HG02885 (cell line): Measurements from ENCODE around the gene TANC1.

Experiments
- ATAC-seq: cut with Tn5 transposase; IDR thresholded peaks from one replicate; pipeline ENCODE4 v1.9.1; 2021; ENCODE audit warnings: mild to moderate bottlenecking; ENCODE audit not compliant: unreplicated experiment, poor library complexity

Gene TANC1

DNA sequence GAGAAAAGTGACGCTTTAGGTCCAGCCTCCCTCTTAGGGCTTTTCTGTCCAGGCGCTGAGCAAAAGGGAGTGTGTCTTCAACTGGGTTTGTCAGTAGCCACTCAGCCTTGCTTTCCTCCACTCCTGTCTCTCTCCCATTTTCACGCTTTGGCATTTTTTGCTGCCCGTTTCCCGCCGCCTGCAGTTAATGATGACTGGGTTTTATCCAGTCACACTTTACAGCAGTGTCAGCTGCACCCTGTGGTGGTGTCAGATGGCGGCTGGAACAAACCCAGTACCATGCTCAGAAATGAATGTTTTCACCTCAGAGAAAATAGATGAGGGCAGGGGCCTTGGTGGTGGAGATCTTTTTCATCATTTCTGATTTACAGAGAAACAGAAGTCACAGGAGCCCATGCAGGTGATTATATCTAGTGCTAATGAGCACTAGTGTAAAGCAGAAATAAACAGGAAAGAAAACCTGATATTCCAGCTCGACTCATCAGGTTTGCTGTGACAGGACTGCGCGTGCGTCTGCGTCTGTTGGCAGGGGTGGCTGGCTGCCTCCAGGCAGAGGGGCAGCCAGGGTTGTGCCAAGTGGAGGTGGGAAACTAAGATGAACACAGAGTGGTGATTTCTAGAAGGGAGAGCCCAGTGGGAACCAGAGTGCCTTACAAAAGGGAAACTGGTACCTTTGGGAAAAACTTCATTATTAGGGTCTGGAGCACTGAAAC lies 139.9 kb downstream of the TANC1 start:
- ATAC-seq = no peak

DNA sequence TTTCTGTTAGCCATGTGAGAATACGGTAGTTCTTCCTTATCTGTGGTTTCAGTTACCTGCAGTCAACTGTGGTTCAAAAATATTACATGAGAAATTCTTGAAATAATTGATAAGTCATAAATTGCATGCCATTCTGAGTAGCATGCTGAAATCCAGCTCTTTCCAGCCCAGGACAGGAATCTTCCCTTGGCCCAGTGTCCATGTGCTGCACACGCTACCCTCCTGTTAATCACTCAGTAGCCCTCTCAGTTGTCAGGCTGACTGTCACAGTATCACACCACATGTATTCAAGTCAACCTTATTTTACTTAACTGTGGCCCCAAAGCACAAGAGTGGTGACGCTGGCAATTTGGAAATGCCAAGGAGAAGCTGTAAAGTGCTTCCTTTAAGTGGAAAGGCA lies 141.1 kb downstream of the TANC1 start:
- no peak for ATAC-seq

DNA sequence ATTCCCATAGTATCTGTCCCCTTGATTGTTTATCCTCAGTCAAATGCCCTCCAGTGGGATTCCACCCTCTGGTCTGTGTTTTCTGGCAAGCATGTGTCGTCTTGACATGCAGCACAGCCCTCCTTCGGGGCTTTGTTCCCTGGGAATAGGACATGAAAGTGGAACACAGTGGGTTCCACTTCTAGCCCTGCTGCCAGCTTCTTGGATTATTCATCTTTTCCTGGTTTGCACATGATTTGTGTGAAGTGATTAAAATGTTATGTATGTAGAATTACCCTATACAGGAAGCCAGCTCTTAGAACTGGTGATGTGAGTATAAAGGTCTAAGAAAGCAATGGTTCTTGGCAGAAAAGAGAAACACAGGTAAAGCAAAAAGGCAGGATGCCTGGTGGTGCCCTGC lies 142.3 kb downstream of the TANC1 start:
- ATAC-seq = no peak

- ATAC-seq = no peak
These were observed 143.0 kb downstream of the TANC1 start for GRCh38 chr2:159111346-159111927.

GRCh38 chr2:159114835-159115234 lies 146.4 kb downstream of the TANC1 start:
- no peak for ATAC-seq

DNA sequence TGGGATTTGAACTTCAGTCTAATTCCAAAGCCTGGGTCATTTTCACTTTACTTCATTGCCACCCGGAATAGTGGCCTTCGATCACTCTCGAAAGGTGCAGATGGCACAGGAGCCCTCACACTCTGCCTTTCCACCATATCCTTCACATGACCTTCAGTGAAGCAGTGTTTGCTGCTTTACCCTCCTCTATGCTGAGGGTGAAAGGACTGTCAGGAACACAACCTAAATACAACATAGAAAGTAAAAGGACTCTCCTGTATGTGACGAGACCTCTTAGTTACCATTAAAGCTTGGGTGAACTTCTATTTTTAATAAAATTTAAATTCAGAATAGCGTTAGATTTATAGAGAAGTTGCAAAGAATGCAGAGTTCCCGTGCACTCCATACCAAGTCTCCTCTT lies 148.5 kb downstream of the TANC1 start:
- no peak for ATAC-seq

DNA sequence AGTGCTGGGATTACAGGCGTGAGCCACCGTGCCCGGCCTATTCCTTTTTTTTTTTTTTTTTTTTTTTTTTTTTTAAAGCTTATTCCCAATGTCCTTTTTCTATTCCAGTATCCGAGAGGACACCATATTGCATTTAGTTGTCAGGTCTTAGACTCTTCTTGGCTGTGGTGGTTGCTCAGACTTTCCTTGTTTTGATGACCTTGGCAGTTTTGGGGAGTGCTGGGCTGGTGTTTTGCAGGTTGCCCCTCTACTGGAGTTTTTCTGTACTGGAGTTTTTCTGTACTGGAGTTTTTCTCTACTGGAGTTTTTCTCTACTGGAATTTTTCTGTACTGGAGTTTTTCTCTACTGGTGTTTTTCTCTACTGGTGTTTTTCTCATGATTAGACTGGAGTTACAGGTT lies 149.2 kb downstream of the TANC1 start:
- no peak for ATAC-seq

GRCh38 chr2:159118115-159118858 lies 149.8 kb downstream of the TANC1 start:
- ATAC-seq = peak; percentile 91

DNA sequence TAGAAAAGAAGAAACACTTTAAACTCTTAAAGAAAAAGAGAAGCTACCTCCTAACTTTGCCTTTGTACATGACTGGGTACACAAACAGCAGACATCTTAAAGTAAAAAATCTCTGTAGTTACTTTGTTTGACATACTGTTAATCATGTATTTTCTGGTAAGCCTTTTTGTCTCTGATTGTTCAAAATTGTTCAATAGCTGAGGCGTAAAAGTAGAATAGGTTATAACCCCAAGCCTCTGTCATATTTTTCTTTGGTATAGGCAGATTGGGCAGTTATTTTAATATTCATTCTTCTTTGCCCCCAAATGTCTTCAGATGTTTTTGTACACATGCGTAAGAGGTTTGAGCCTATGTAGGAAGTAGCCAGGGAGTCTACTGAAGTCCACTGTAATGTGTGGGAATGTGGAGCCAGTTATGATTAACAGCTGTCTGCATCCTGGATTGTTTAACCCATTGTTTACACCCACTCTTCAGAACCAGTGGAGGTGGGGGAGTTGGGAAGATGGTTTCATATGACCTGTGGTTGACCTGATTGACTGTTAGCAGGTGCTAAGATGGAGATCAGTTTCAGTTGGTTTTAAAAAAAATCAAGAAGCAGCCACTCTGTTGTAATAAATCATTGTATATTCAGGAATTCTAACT lies 150.5 kb downstream of the TANC1 start:
- no peak for ATAC-seq

DNA sequence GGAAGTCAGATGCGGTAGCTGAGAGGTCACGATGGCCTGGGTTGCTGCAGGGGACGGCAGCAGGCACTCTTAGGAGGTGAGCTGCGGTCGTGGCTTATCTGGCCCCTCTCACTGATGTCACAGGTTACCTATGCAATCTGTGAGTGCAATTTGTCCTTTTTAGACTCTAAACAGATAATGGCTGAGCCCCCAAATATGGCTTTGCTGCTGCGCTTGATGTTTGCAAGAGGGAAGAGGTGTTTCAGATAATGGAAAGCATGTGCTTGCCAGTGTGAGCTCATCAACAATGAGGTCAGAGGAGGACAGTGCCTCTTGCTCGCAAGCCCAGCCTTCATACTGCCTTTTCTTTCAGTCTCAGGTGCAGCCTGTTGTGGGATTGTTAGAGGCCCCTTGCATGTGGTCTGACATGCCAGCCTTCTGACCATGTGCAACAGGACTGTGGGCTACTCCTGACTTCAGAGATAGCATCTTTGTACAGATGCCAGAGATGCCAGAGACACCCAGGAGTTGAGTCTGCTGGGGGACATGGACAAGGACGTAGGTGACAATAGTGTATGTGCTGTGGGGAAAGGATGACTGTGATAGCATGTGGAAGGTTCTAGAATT lies 151.3 kb downstream of the TANC1 start:
- ATAC-seq = no peak

DNA sequence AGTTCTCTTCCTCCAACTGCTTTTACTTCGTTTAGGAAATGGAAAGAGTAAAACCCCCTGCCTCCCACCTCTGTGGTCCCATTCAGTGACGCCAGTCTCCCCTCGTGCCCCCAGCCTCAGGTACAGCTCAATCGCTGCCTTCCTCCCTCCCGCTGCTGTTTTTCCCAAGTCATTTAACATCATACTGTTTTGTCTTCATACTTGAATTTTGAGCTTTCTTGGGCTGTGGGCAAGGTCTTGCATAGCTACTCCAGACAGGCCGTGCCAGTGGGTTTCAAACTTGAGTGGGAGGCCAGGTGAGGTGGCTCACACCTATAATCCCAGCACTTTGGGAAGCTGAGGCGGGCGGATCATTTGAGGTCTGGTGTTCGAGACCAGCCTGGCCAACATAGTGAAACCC lies 155.3 kb downstream of the TANC1 start:
- ATAC-seq = no peak

GRCh38 chr2:159124441-159124911 lies 156.0 kb downstream of the TANC1 start:
- no peak for ATAC-seq

DNA sequence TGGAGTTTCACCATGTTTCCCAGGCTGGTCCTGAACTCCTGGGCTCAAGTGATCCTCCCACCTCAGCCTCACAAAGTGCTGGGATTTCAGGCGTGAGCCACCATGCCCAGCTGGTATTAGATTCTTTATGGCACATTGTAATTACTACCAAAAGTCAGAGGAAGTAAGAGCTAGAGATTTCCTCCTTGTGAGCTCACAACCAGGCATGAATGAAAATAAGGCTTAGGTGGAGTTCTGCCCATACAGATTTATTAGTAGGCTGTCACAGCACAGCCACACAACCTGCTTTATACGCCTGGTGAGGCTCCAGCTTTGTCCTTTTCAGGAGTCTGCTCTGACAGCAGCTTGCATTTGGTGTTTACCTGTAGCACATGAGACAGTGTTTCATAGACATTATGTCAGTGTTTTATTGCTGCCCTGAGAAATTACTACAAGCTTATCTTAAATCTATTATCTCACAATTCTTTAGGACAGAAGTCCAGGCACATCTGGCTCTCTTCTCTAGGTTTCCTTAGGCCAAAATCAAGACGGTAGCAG lies 156.6 kb downstream of the TANC1 start:
- ATAC-seq = no peak

GRCh38 chr2:159125858-159126257 lies 157.4 kb downstream of the TANC1 start:
- ATAC-seq = no peak

DNA sequence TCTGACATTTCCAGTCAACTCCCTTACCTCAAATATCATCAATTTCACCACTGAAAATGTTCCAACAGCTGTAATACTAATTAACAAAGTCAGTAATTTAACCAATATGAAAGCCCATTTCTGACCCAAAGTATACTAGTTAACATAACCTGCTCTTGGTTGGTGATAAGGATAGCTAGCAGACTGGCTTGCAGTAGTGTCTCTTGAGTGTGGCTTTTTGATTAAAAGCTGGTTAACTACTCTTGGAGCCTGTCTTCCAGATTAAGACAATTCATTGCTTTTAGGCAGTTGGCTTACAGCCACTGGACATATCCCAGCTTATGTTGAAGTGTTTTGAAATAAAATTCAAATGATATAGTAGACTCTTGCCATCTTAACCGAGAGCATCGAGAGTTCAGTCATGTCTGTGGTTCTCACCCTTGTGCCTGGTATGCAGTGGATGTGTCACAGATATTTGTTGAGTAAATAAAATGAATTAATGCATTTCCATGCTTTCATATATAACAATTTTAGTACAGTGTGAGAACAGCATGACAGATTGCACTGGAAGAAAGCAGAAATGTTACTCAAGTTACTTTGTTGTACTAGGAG lies 158.1 kb downstream of the TANC1 start:
- no peak for ATAC-seq

DNA sequence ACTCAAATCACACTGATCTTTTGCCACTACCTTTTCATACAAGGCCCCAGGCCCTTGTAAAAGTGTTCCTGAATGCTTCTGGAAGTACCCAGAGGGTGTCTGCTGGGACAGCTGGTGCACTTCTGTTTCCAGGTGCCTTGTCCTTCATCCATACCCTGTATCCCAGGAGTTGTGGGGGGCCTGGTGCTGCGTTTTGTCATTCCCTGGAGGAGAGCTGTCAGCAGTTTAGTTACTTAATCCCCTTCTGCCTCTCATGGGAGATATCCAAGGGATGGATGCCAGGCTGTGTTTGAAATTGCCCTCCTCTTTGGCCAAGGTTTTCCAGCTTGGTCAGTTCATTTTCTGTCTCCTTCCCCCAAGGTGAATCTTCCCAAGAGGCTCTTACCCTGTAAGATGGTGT lies 159.8 kb downstream of the TANC1 start:
- ATAC-seq = no peak

DNA sequence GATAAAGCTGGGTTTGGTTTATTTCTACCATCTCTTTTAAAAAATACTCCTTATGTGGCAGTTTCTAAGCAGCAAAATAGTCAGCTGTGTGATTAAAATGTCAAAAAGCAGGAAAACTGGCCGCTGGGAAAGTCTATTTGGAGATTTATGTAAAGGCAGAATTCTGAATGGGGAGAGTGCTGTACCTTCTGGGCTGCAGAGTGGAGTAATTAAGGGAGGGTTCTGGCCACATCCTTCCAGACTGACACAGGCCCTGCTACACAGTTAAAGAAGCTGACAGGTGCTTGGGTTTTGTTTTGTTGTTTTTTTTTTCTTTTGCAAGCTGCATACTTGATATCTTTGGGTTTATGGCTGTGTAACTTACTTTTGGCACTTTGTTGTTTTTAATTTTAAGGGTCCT lies 160.8 kb downstream of the TANC1 start:
- no peak for ATAC-seq

DNA sequence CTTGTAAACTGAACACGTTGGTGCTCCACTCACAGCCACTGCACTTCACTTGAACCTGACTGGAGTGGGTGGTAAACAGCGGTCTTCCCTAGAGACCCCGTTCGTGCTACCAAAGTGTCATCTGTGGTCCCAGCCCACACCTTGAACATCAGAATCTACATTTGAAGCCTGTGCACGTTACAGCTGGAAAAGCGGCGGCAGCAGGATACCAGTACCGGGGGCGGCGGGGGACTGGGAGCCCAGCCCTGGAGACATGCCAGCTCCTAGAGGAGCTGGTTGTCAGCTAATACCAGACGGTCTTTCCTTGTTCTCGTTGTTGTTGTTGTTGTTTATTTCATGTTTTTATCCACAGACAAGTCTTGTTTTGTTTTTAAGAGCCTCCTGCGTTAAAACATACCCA lies 161.4 kb downstream of the TANC1 start:
- no peak for ATAC-seq

DNA sequence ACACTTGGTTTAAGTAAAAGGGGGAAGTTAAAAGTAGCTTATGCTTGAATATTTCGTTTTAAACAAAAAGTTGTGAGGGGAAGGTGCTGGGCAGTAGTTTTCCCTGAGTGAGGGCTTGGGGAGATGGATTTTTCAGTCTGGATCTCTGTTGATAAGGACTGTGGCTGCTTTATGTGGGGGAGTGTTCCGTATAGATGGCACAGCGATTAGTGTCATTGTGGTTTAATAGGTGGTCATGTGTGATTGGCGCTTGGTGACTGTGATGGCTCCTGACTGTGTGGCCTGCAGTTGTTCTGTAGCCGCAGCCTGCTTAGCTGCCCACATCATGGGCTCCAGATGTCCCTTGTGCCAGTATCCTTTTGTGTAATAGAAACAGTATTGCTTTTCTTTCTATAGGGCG lies 161.9 kb downstream of the TANC1 start:
- no peak for ATAC-seq
